ENCODE measurements around the gene ARHGAP22. TPM values are rescaled to one million over a fixed set of nuclear protein-coding genes. Genes with fewer than 3 reads are reported as not detected.

ARHGAP22 gene
- total and polyA plus RNA-seq, 2 of the 4 experiments (the other 2 are of a cell fraction): 28.3 to 30.2 TPM

GRCh38 chr10:48626447-48626846 is 21.6 kb upstream of the ARHGAP22 start:
- Histone ChIP-seq H4K20me1 (ENCODE audit: insufficient read depth, low read length) (no peaks in the 10 kb centered on the region), H3K9ac (ENCODE audit: low read depth, low read length) (no peak overlapping the region), H3K14ac (replicated peaks; ENCODE audit: low read depth, low read length) (no peak overlapping the region), H3K79me1 (ENCODE audit: low read depth in 1 of 2, low read length in 2 of 2) (peaks cover 0 to 3% of the 10 kb centered on the region in 2 experiments; a peak in 2 of 4 replicates), H2BK120ac (ENCODE audit: low read depth, low read length) (no peak overlapping the region), H2AK5ac (ENCODE audit: low read depth, low read length) (no peak overlapping the region), H2AFZ (replicated peaks; ENCODE audit: low read length, poor library complexity) (no peak overlapping the region), H2AK9ac (replicated peaks; ENCODE audit: low read depth, low read length, poor library complexity) (no peak overlapping the region), H3K9me1 (ENCODE audit: insufficient read depth, low read length) (0 out of 2 replicates have a peak, but pooled peaks cover 2% of the 10 kb centered on the region), H4K8ac (ENCODE audit: low read depth in 2 of 2, low read length in 2 of 2) (no peak overlapping the region), H3K4me3 (ENCODE audit: insufficient read depth, low read depth, low read length) (no peak overlapping the region), H2BK15ac (ENCODE audit: low read depth, low read length) (no peak overlapping the region), H3K56ac (ENCODE audit: extremely low read depth, insufficient read depth, low read length) (no peak overlapping the region), H2BK5ac (ENCODE audit: low read depth, low read length, poor library complexity, severe bottlenecking) (no peak overlapping the region), H4K91ac (ENCODE audit: insufficient read depth, low read depth, low read length) (no peak overlapping the region), H3K36me3 (ENCODE audit: control insufficient read depth, insufficient read depth, low read length) (no peaks in the 10 kb centered on the region), H3K18ac (ENCODE audit: low read depth, low read length) (no peak overlapping the region), H3K27me3 (ENCODE audit: control insufficient read depth, insufficient read depth, low read length) (no peaks in the 10 kb centered on the region), H3K4ac (ENCODE audit: low read depth, low read length) (no peak overlapping the region), H4K5ac (ENCODE audit: low read depth, low read length) (no peak overlapping the region), H2BK20ac (ENCODE audit: low read depth, low read length) (no peak overlapping the region), H3K4me1 (ENCODE audit: control insufficient read depth, insufficient read depth, low read length) (peaks cover 2% of the 10 kb centered on the region; the same call in 1 of the 2 replicates), H3K4me2 (ENCODE audit: low read depth, low read length) (no peak overlapping the region), H3K23ac (ENCODE audit: low read depth, low read length) (no peak overlapping the region), H3K9me3 (ENCODE audit: control insufficient read depth, insufficient read depth, low read length) (no peaks in the 10 kb centered on the region), H3K27ac (ENCODE audit: insufficient read depth, low read length) (no peak overlapping the region)
- intact Hi-C loops (cut with micrococcal nuclease): no loop called here
- POLR2A ChIA-PET (ENCODE audit: unreplicated experiment): no interaction called here
- TF ChIP-seq SMC3 (IDR thresholded peaks at IDR 0.05; ENCODE audit: low read depth, low read length) (no peak), USF2 (IDR thresholded peaks at IDR 0.05; ENCODE audit: low read depth, low read length) (no peak), RCOR1 (IDR thresholded peaks at IDR 0.05; ENCODE audit: insufficient replicate concordance, low read length) (no peak), NFE2L2 (IDR thresholded peaks at IDR 0.05; ENCODE audit: low read depth, low read length) (no peak), FOS (IDR thresholded peaks at IDR 0.05; ENCODE audit: low read depth, low read length) (no peak), POLR2A (IDR thresholded peaks at IDR 0.05; ENCODE audit: low read depth, low read length) (no peak), CHD1 (IDR thresholded peaks at IDR 0.05; ENCODE audit: low read depth, low read length) (no peak), BHLHE40 (IDR thresholded peaks at IDR 0.05; ENCODE audit: low read depth, low read length) (no peak), MAZ (IDR thresholded peaks at IDR 0.05; ENCODE audit: borderline replicate concordance, low read depth, low read length) (no peak), CEBPB (IDR thresholded peaks at IDR 0.05; ENCODE audit: low read depth, low read length) (no peak), MXI1 (IDR thresholded peaks at IDR 0.05; ENCODE audit: borderline replicate concordance, low read depth, low read length) (no peak), RAD21 (IDR thresholded peaks at IDR 0.05; ENCODE audit: low read length) (no peak), RFX5 (IDR thresholded peaks at IDR 0.05; ENCODE audit: low read depth, low read length) (no peak), MAFK (IDR thresholded peaks at IDR 0.05; ENCODE audit: low read depth, low read length) (no peak)
- TF ChIP-seq, protein P1, sequence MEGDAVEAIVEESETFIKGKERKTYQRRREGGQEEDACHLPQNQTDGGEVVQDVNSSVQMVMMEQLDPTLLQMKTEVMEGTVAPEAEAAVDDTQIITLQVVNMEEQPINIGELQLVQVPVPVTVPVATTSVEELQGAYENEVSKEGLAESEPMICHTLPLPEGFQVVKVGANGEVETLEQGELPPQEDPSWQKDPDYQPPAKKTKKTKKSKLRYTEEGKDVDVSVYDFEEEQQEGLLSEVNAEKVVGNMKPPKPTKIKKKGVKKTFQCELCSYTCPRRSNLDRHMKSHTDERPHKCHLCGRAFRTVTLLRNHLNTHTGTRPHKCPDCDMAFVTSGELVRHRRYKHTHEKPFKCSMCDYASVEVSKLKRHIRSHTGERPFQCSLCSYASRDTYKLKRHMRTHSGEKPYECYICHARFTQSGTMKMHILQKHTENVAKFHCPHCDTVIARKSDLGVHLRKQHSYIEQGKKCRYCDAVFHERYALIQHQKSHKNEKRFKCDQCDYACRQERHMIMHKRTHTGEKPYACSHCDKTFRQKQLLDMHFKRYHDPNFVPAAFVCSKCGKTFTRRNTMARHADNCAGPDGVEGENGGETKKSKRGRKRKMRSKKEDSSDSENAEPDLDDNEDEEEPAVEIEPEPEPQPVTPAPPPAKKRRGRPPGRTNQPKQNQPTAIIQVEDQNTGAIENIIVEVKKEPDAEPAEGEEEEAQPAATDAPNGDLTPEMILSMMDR (conservative IDR thresholded peaks at IDR 0.05; ENCODE audit: low read depth, low read length): no peak
- TF ChIP-seq, protein P2, sequence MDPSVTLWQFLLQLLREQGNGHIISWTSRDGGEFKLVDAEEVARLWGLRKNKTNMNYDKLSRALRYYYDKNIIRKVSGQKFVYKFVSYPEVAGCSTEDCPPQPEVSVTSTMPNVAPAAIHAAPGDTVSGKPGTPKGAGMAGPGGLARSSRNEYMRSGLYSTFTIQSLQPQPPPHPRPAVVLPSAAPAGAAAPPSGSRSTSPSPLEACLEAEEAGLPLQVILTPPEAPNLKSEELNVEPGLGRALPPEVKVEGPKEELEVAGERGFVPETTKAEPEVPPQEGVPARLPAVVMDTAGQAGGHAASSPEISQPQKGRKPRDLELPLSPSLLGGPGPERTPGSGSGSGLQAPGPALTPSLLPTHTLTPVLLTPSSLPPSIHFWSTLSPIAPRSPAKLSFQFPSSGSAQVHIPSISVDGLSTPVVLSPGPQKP (IDR thresholded peaks at IDR 0.05; ENCODE audit: borderline replicate concordance, low read depth, low read length): no peak
- dilution Hi-C loops (cut with HindIII; ENCODE audit: low sequenced_read_pairs, unreplicated experiment): no loop called here
- ATAC-seq (ENCODE audit: low read depth): no peak
- DNase-seq: no peak
- no TSS peak for BruUV-seq (replicated peaks)
- no CpG with 5 or more reads among the region's 4 CpGs for WGBS, 2 experiments (ENCODE audit: extremely low coverage in 2 of 2, insufficient read length in 1 of 2)
- CTCF ChIA-PET: interaction anchor here (1.3 to 2.4 kb wide), 2 partner anchors 11 to 18 kb away, joined by 4 to 12 read pairs; no protein-coding TSS in a partner anchor
- in situ Hi-C loops (cut with MboI; ENCODE audit: low sequenced_read_pairs): no loop called here

All from IMR-90 (cell line).